AG09319 (cell line): ENCODE data around the gene SYT5.

ENCODE experiments used
- DNase-seq: peaks from one replicate; pipeline ENCODE4 v3.0.0-alpha.2; 2010; ENCODE audit warnings: low read depth; ENCODE audit errors: extremely low read depth
- CTCF ChIP-seq: IDR thresholded peaks from 2 replicates; pipeline ENCODE4 v1.5.1; 2011; ENCODE audit warnings: low read depth, mild to moderate bottlenecking, inconsistent platforms, low read length, moderate library complexity

The SYT5 gene

GRCh38 chr19:55165952-55166529, 14.0 kb downstream of the SYT5 start:
- peak; percentile 61 for TF ChIP-seq CTCF
- DNase-seq = no peak

GRCh38 chr19:55161571-55162322, 18.3 kb downstream of the SYT5 start:
- TF ChIP-seq CTCF = no peak
- DNase-seq = no peak

- DNase-seq = no peak
- no peak for TF ChIP-seq CTCF
Measured at GRCh38 chr19:55160986-55161365, 19.1 kb downstream of the SYT5 start.

GRCh38 chr19:55160128-55160985, 19.7 kb downstream of the SYT5 start:
- peak; percentile 61 for TF ChIP-seq CTCF
- no peak for DNase-seq

GRCh38 chr19:55158848-55159749, 21.0 kb downstream of the SYT5 start:
- no peak for TF ChIP-seq CTCF
- DNase-seq = no peak

- no peak for DNase-seq
- TF ChIP-seq CTCF = no peak
Measured at GRCh38 chr19:55158423-55158822, 21.7 kb downstream of the SYT5 start.
